Activated T-cell treated with anti-CD3 and anti-CD28 coated beads, Interleukin-2, amount 50 U/mL, for 24 hours (primary cell): ENCODE measurements around the gene FAM216B.

ENCODE experiments used
- DNase-seq: peaks from one replicate; pipeline ENCODE4 v3.0.0-alpha.2; 2020
- H3K27ac Mint-ChIP-seq: 2 replicates; pipeline ENCODE4 v1.8.0; 2020; ENCODE audit warnings: mild to moderate bottlenecking, mixed read lengths
- H3K27me3 Mint-ChIP-seq: 2 replicates; pipeline ENCODE4 v1.8.0; 2020; ENCODE audit warnings: mixed read lengths
- H3K36me3 Mint-ChIP-seq: 2 replicates; pipeline ENCODE4 v1.8.0; 2020; ENCODE audit warnings: low read depth, mixed read lengths
- H3K4me1 Mint-ChIP-seq: 2 replicates; pipeline ENCODE4 v1.8.0; 2020; ENCODE audit warnings: low read depth, mixed read lengths
- H3K4me3 Mint-ChIP-seq: 2 replicates; pipeline ENCODE4 v1.8.0; 2020; ENCODE audit warnings: mild to moderate bottlenecking, moderate library complexity, mixed read lengths
- H3K9me3 Mint-ChIP-seq: 2 replicates; pipeline ENCODE4 v1.8.0; 2020; ENCODE audit warnings: mixed read lengths

Gene FAM216B

DNA sequence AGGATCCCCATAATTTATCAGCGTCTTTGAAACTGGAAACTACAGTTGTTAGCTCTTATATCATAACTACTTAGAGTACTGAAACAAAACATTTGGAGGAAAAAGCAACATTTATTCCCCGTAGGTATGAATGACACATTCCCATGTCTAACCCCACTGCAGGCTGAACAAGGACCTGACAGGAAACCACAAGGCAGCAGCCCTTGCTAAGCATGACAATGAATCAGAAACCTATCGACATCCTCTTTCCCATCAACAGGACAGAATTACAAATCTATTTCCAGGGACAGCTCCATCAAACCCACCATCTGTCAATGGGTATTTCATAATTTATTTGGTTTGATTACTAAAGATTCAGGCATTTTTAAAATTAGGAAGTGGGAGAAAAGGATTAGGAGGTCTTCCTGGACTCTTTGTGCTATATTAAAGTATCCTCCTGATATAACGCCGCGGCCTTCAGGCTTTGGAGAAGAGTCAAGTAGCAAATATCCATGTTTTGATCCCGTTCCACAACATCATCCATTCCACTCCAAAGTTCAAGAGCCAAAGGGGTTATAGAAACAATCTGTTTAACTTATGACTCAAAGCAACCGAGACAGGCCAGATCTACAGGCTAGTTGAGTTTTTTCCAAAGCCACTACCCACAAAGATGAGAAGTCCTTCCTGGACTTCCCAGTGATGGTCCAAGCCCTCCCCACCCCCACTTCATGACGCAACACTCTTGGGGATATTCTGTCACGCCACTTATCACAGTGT lies 51.1 kb downstream of the FAM216B start:
- Mint-ChIP-seq H3K4me1 (peaks cover 10% of the 10 kb centered on the region), H3K27ac (no peak overlapping the region), H3K4me3 (no peak overlapping the region), H3K9me3 (no peaks in the 10 kb centered on the region), H3K27me3 (peaks cover 18% of the 10 kb centered on the region), H3K36me3 (no peaks in the 10 kb centered on the region)
- DNase-seq = no peak

DNA sequence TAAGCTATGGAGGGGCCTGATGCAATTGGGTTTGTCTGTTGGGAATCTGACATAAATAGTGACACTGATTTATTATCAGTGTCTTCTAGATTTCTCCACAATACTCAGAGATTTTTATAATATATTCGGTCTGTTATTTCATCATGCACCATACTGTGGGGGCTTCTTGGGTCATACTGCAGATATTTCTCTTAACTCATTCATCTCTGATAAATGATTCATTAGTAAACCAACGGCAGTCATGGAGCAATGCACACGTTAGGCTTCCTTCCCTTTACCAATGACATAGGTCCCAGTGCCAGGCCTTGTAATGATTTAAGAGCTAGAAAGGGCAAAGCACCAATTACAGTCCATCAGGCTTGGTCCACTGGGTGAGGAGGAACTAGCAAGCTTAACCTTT lies 53.6 kb downstream of the FAM216B start:
- H3K4me3 Mint-ChIP-seq = no peak overlapping the region
- peaks cover 21% of the 10 kb centered on the region for H3K27me3 Mint-ChIP-seq
- DNase-seq = no peak
- no peaks in the 10 kb centered on the region for H3K9me3 Mint-ChIP-seq
- H3K4me1 Mint-ChIP-seq = peaks cover 10% of the 10 kb centered on the region
- H3K36me3 Mint-ChIP-seq = no peaks in the 10 kb centered on the region
- no peak overlapping the region for H3K27ac Mint-ChIP-seq

DNA sequence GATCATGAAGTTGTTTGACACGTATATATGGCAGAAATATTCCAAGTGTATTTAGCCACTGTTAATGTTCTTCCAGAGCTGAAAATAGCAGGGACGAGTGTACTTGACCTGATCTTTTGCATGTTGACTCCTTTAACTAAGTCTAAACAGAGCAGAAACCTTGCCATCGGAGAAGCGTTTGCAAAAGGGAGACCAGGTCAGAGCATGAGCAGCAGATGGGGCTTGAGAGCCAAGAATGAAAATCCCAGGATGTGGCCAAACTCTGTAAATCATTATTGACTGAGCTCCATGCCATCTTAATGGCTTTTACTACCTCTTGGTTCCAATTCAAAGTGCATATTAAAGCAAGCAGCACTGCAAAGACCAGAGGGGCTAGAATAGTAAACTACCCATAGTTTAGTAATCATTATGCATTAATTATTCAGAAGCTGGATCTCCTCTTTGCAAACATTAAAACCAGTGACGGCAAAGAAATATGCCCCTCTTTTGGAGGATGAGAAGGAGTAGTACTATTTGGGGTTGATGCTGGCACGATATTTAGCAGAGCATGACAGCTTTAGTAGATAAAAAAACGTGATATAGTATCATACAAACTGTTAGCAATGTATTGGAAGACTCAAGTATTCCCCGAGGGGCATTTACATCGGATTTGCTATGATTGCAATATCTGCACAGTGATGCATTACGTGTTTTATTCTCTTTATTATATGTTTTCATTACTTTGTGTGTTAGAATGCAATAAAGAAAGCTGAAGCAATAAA lies 55.7 kb downstream of the FAM216B start:
- no peak overlapping the region for H3K27ac Mint-ChIP-seq
- no peaks in the 10 kb centered on the region for H3K36me3 Mint-ChIP-seq
- H3K27me3 Mint-ChIP-seq = peaks cover 20% of the 10 kb centered on the region
- H3K9me3 Mint-ChIP-seq = no peaks in the 10 kb centered on the region
- no peak overlapping the region for H3K4me3 Mint-ChIP-seq
- DNase-seq = no peak
- peaks cover 8% of the 10 kb centered on the region for H3K4me1 Mint-ChIP-seq
